ENCODE data around the gene DEGS1.

DNA sequence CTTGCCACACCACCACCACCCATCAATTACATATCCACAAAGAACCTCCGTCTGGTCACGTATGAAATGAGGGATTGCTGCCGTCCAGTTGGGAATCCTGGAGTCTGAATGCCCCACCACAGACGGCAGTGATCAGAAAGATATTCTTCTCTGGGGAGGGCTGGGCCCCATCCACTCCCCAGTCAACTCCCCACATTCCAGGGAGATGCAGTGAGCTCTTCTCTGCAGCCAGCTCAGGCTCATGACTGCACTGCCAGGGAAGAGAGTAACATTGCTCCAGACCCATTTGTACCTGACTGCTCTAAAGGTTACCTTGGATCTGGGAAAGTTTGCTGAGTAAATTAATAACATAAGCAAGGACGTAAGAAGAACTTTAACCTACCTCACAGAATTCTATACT, 18.3 kb downstream of the DEGS1 start:
- TF ChIP-seq, protein P1, sequence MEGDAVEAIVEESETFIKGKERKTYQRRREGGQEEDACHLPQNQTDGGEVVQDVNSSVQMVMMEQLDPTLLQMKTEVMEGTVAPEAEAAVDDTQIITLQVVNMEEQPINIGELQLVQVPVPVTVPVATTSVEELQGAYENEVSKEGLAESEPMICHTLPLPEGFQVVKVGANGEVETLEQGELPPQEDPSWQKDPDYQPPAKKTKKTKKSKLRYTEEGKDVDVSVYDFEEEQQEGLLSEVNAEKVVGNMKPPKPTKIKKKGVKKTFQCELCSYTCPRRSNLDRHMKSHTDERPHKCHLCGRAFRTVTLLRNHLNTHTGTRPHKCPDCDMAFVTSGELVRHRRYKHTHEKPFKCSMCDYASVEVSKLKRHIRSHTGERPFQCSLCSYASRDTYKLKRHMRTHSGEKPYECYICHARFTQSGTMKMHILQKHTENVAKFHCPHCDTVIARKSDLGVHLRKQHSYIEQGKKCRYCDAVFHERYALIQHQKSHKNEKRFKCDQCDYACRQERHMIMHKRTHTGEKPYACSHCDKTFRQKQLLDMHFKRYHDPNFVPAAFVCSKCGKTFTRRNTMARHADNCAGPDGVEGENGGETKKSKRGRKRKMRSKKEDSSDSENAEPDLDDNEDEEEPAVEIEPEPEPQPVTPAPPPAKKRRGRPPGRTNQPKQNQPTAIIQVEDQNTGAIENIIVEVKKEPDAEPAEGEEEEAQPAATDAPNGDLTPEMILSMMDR (IDR thresholded peaks at IDR 0.05; ENCODE audit: poor library complexity, severe bottlenecking): no peak
- TF ChIP-seq EP300 (conservative IDR thresholded peaks at IDR 0.05; ENCODE audit: poor library complexity, severe bottlenecking) (no peak), RAD21 (conservative IDR thresholded peaks at IDR 0.05) (no peak), MXI1 (conservative IDR thresholded peaks at IDR 0.05; ENCODE audit: poor library complexity, severe bottlenecking) (no peak), EZH2 (IDR thresholded peaks at IDR 0.05; ENCODE audit: borderline replicate concordance, insufficient read depth, low read length, poor library complexity, severe bottlenecking) (no peak), POLR2AphosphoS5 (IDR thresholded peaks at IDR 0.05) (no peak)

All from neural cell (in vitro differentiated cells).